GM12875 (cell line): Measurements from ENCODE around the gene HS2ST1.
"Not testable (repeated sequence)": the region's sequence is repeated elsewhere in the genome, so short reads cannot be mapped to it uniquely, and the experiment has no call there.

ENCODE experiments used
- H3K4me3 ChIP-seq: one replicate; pipeline ENCODE4 v1.5.1; 2011; ENCODE audit warnings: low read depth, low read length, control low read depth
- CTCF ChIP-seq: IDR thresholded peaks from 2 replicates; pipeline ENCODE4 v1.5.1; 2011; ENCODE audit warnings: low read depth, mild to moderate bottlenecking, control low read depth, inconsistent platforms, low read length, moderate library complexity, borderline replicate concordance; ENCODE audit not compliant: insufficient read depth

The HS2ST1 gene

GRCh38 chr1:86987446-86987845 is 73.0 kb downstream of the HS2ST1 start:
- no peak for TF ChIP-seq CTCF
- no peak overlapping the region for H3K4me3 ChIP-seq

GRCh38 chr1:86988835-86989234 is 74.4 kb downstream of the HS2ST1 start:
- TF ChIP-seq CTCF: no peak
- H3K4me3 ChIP-seq: no peak overlapping the region

GRCh38 chr1:86989690-86990089 is 75.3 kb downstream of the HS2ST1 start:
- H3K4me3 ChIP-seq: not testable (repeated sequence)

- H3K4me3 ChIP-seq: no peak overlapping the region
- TF ChIP-seq CTCF: no peak
Measured at GRCh38 chr1:86990826-86991225, 76.4 kb downstream of the HS2ST1 start.

GRCh38 chr1:86991549-86992186 is 77.2 kb downstream of the HS2ST1 start:
- TF ChIP-seq CTCF: no peak
- no peak overlapping the region for H3K4me3 ChIP-seq

GRCh38 chr1:86992861-86993260 is 78.4 kb downstream of the HS2ST1 start:
- TF ChIP-seq CTCF: no peak
- H3K4me3 ChIP-seq: no peak overlapping the region

GRCh38 chr1:86993269-86993985 is 79.0 kb downstream of the HS2ST1 start:
- TF ChIP-seq CTCF: no peak
- no peak overlapping the region for H3K4me3 ChIP-seq
